GM23338 (cell line): ENCODE measurements around the gene LRBA. TPM values are rescaled to one million over a fixed set of nuclear protein-coding genes. Genes with fewer than 3 reads are reported as not detected.

Experiments used
- ATAC-seq: fragments of 200-7000 bp; cut with Tn5 transposase; 3 replicates; pipeline ENCODE4 v1.9.1; 2020
- DNase-seq: peaks from one replicate; pipeline ENCODE4 v3.0.0-alpha.2; 2015; ENCODE audit warnings: low spot score
- H2AFZ ChIP-seq: fragments of 200-600 bp; sonication (generic); 2 replicates; pipeline ENCODE4 v1.8.0; 2016; ENCODE audit warnings: antibody characterized with exemption, mild to moderate bottlenecking, moderate library complexity
- H3F3A ChIP-seq: fragments of 200-600 bp; sonication (generic); replicated peaks from 2 replicates; pipeline ENCODE4 v1.8.0; 2017; ENCODE audit warnings: antibody characterized with exemption, mixed run types, low read depth
- H3K27ac ChIP-seq: fragments of 200-600 bp; sonication (generic); 2 replicates; pipeline ENCODE4 v1.6.1; 2016; ENCODE audit warnings: low read depth
- H3K27me3 ChIP-seq: fragments of 200-600 bp; sonication (generic); 2 replicates; pipeline ENCODE4 v1.8.0; 2016; ENCODE audit warnings: mild to moderate bottlenecking, mixed run types, moderate library complexity; ENCODE audit not compliant: insufficient read depth
- H3K36me3 ChIP-seq: fragments of 200-600 bp; sonication (generic); 2 replicates; pipeline ENCODE4 v1.8.0; 2016; ENCODE audit warnings: mild to moderate bottlenecking; ENCODE audit not compliant: insufficient read depth
- H3K4me1 ChIP-seq: fragments of 200-600 bp; sonication (generic); 2 replicates; pipeline ENCODE4 v1.8.0; 2016; ENCODE audit warnings: mild to moderate bottlenecking, moderate library complexity; ENCODE audit not compliant: insufficient read depth
- H3K4me2 ChIP-seq: fragments of 200-600 bp; sonication (generic); 2 replicates; pipeline ENCODE4 v1.7.1; 2017; ENCODE audit warnings: mixed run types
- H3K4me3 ChIP-seq: fragments of 200-600 bp; sonication (generic); 2 replicates; pipeline ENCODE4 v1.6.1; 2016; ENCODE audit warnings: mixed run types
- H3K79me2 ChIP-seq: fragments of 200-600 bp; sonication (generic); replicated peaks from 2 replicates; pipeline ENCODE4 v1.8.0; 2017; ENCODE audit warnings: mild to moderate bottlenecking; ENCODE audit not compliant: insufficient read depth
- H3K9me2 ChIP-seq: fragments of 200-600 bp; sonication (generic); 2 replicates; pipeline ENCODE4 v1.8.0; 2017; ENCODE audit not compliant: insufficient read depth
- H4K20me1 ChIP-seq: fragments of 200-600 bp; sonication (generic); replicated peaks from 2 replicates; pipeline ENCODE4 v1.8.0; 2017; ENCODE audit warnings: mild to moderate bottlenecking; ENCODE audit not compliant: insufficient read depth
- H3K27ac Mint-ChIP-seq: 2 replicates; pipeline ENCODE4 v1.8.0; 2020; ENCODE audit warnings: inconsistent platforms, mild to moderate bottlenecking, moderate library complexity, mixed read lengths
- H3K27me3 Mint-ChIP-seq: 3 replicates; pipeline ENCODE4 v1.8.0; 2022; ENCODE audit warnings: low read depth, mild to moderate bottlenecking, moderate library complexity, mixed read lengths, inconsistent platforms; ENCODE audit not compliant: insufficient read depth, poor library complexity
- H3K36me3 Mint-ChIP-seq: 3 replicates; pipeline ENCODE4 v1.8.0; 2021; ENCODE audit warnings: low read depth, mild to moderate bottlenecking, inconsistent platforms, moderate library complexity, mixed read lengths
- H3K4me1 Mint-ChIP-seq: 3 replicates; pipeline ENCODE4 v1.8.0; 2020; ENCODE audit warnings: mild to moderate bottlenecking, inconsistent platforms, mixed read lengths
- H3K4me3 Mint-ChIP-seq: 3 replicates; pipeline ENCODE4 v1.8.0; 2021; ENCODE audit warnings: moderate library complexity, mild to moderate bottlenecking, inconsistent platforms, mixed read lengths
- H3K9me3 Mint-ChIP-seq: 3 replicates; pipeline ENCODE4 v1.8.0; 2020; ENCODE audit warnings: moderate library complexity, mild to moderate bottlenecking, inconsistent platforms, mixed read lengths
- CREB1 ChIP-seq: fragments of 250-450 bp; sonication (Bioruptor Pico); IDR thresholded peaks from 2 replicates; pipeline ENCODE4 v1.5.0; 2020; ENCODE audit warnings: low read depth, mild to moderate bottlenecking, moderate library complexity
- EZH2 ChIP-seq: fragments of 200-600 bp; sonication (generic); IDR thresholded peaks from one replicate; pipeline ENCODE4 v1.8.0; 2017; ENCODE audit warnings: antibody characterized with exemption, mild to moderate bottlenecking, low read depth; ENCODE audit not compliant: unreplicated experiment
- EZH2phosphoT487 ChIP-seq: fragments of 200-600 bp; sonication (generic); IDR thresholded peaks from one replicate; pipeline ENCODE4 v1.8.1; 2018; ENCODE audit warnings: antibody characterized with exemption; ENCODE audit not compliant: unreplicated experiment
- JUNB ChIP-seq: IDR thresholded peaks from one replicate; pipeline ENCODE4 v1.6.1; 2016; ENCODE audit warnings: antibody characterized with exemption; ENCODE audit not compliant: unreplicated experiment
- NANOG ChIP-seq: IDR thresholded peaks from 2 replicates; pipeline ENCODE4 v1.6.1; 2016; ENCODE audit warnings: antibody characterized with exemption, borderline replicate concordance
- POLR2AphosphoS5 ChIP-seq: IDR thresholded peaks from 2 replicates; pipeline ENCODE4 v1.6.1; 2016; ENCODE audit warnings: antibody characterized with exemption, low read depth
- STAT1 ChIP-seq: IDR thresholded peaks from one replicate; pipeline ENCODE4 v1.6.1; 2016; ENCODE audit warnings: antibody characterized with exemption; ENCODE audit not compliant: unreplicated experiment
- ZNF114 ChIP-seq: fragments of 250-450 bp; sonication (Bioruptor Pico); IDR thresholded peaks from 2 replicates; pipeline ENCODE4 v1.5.0; 2020; ENCODE audit warnings: mild to moderate bottlenecking, moderate library complexity
- ZNF331 ChIP-seq: fragments of 250-450 bp; sonication (Bioruptor Pico); IDR thresholded peaks from 2 replicates; pipeline ENCODE4 v1.5.0; 2020; ENCODE audit warnings: low read depth, mild to moderate bottlenecking, moderate library complexity
- polyA plus RNA-seq: library from polyadenylated mRNA; unstranded; fragments of >200 nt; fragmentation: Nextera tagmentation; extraction: Ambion mirVana; gene quantifications from 2 replicates; pipeline ENCODE4 v1.2.1, GENCODE V29; 2016
- total RNA-seq: library from RNA; depleted of rRNA; stranded (reverse); fragments of >200 nt; shearing (Covaris generic); gene quantifications from 2 replicates; pipeline ENCODE4 v1.2.3, GENCODE V29; 2014
- TF ChIP-seq, protein P1 (sequence below): IDR thresholded peaks from one replicate; pipeline ENCODE4 v1.6.1; 2018; ENCODE audit warnings: antibody characterized with exemption; ENCODE audit not compliant: unreplicated experiment
- TF ChIP-seq, protein P2 (sequence below): IDR thresholded peaks from 2 replicates; pipeline ENCODE4 v1.6.1; 2016; ENCODE audit warnings: antibody characterized with exemption

Gene LRBA
- total and polyA plus RNA-seq, 2 experiments from 2014 or later = 23.3 to 126 TPM

DNA sequence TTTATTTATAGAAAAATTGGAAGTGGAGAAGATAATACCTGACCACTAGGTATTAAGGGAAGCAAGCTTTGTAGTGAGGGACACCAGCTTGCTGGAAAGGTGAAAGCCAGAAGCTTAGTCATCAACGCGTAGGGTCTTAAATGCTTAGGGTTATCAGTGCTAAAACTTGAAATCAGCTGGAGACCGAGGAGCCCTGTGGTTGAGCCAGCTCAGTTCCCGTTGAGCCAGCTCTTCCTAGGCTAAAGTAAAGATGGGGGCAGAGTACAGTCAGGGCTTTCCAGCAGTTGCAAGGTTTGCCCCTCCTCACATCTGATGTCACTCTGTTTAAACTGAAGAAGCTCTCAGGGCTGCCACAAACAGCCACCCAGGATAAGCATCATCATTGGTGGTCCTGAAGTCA lies 696.1 kb downstream of the LRBA start (continued):
- TF ChIP-seq, protein P1, sequence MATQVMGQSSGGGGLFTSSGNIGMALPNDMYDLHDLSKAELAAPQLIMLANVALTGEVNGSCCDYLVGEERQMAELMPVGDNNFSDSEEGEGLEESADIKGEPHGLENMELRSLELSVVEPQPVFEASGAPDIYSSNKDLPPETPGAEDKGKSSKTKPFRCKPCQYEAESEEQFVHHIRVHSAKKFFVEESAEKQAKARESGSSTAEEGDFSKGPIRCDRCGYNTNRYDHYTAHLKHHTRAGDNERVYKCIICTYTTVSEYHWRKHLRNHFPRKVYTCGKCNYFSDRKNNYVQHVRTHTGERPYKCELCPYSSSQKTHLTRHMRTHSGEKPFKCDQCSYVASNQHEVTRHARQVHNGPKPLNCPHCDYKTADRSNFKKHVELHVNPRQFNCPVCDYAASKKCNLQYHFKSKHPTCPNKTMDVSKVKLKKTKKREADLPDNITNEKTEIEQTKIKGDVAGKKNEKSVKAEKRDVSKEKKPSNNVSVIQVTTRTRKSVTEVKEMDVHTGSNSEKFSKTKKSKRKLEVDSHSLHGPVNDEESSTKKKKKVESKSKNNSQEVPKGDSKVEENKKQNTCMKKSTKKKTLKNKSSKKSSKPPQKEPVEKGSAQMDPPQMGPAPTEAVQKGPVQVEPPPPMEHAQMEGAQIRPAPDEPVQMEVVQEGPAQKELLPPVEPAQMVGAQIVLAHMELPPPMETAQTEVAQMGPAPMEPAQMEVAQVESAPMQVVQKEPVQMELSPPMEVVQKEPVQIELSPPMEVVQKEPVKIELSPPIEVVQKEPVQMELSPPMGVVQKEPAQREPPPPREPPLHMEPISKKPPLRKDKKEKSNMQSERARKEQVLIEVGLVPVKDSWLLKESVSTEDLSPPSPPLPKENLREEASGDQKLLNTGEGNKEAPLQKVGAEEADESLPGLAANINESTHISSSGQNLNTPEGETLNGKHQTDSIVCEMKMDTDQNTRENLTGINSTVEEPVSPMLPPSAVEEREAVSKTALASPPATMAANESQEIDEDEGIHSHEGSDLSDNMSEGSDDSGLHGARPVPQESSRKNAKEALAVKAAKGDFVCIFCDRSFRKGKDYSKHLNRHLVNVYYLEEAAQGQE = no peak
- TF ChIP-seq ZNF331 (CRISPR knock-in tag) = no peak
- TF ChIP-seq EZH2phosphoT487 = no peak
- TF ChIP-seq STAT1 = no peak
- TF ChIP-seq CREB1 (CRISPR knock-in tag) = no peak
- TF ChIP-seq EZH2 = no peak

DNA sequence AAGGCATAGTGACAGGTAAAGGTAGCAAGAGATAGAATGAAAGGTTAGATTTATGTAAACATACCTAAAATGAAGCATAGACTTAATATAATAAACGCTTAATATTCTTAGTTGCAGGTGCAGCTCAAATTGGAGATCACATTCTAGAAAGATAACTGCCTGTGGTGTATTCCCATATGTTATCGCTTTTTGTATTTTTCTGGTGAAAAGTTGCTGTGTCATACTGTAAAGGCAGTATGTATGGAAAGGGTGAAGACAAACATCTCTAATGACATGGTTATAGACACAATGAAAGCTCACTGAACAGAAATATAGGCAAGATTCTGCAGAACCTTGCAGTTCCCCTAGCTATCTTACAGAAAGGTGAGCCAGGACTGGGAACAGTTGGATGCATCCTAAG lies 696.6 kb downstream of the LRBA start:
- no peaks in the 10 kb centered on the region for H3K9me2 ChIP-seq
- no peak overlapping the region for H3K27ac ChIP-seq
- H3K79me2 ChIP-seq = no peaks in the 10 kb centered on the region
- H3K36me3 Mint-ChIP-seq = peaks cover 6% of the 10 kb centered on the region; the same call in 1 of the 3 replicates
- peaks cover 20% of the 10 kb centered on the region; the same call in 1 of the 2 replicates for H3K4me1 ChIP-seq
- no peak overlapping the region for H3K4me3 Mint-ChIP-seq
- H4K20me1 ChIP-seq = no peaks in the 10 kb centered on the region
- DNase-seq (no peak), ATAC-seq (no peak)
- no peak overlapping the region for H3K4me3 ChIP-seq
- H3K4me2 ChIP-seq = no peak overlapping the region
- H3K36me3 ChIP-seq = no peaks in the 10 kb centered on the region
- H3K27me3 ChIP-seq = no peaks in the 10 kb centered on the region
- H3K27me3 Mint-ChIP-seq = peaks cover 7% of the 10 kb centered on the region
- no peaks in the 10 kb centered on the region for H3F3A ChIP-seq
- no peak overlapping the region for H3K27ac Mint-ChIP-seq
- peaks cover 39% of the 10 kb centered on the region for H3K4me1 Mint-ChIP-seq
- no peak overlapping the region for H2AFZ ChIP-seq
- no peaks in the 10 kb centered on the region for H3K9me3 Mint-ChIP-seq
- TF ChIP-seq EZH2 (no peak), STAT1 (no peak), POLR2AphosphoS5 (no peak), ZNF114 (CRISPR knock-in tag) (no peak), EZH2phosphoT487 (no peak), JUNB (no peak), CREB1 (CRISPR knock-in tag) (no peak), NANOG (no peak)
- TF ChIP-seq, protein P1 = no peak
- TF ChIP-seq, protein P2, sequence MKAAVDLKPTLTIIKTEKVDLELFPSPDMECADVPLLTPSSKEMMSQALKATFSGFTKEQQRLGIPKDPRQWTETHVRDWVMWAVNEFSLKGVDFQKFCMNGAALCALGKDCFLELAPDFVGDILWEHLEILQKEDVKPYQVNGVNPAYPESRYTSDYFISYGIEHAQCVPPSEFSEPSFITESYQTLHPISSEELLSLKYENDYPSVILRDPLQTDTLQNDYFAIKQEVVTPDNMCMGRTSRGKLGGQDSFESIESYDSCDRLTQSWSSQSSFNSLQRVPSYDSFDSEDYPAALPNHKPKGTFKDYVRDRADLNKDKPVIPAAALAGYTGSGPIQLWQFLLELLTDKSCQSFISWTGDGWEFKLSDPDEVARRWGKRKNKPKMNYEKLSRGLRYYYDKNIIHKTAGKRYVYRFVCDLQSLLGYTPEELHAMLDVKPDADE = no peak
